ENCODE results near the gene AUTS2. TPM values are rescaled to one million over a fixed set of nuclear protein-coding genes. Genes with fewer than 3 reads are reported as not detected.

Gene AUTS2
- total and polyA plus RNA-seq, 9 of the 15 experiments (the other 6 are each of a cell fraction or from before 2014, with no cell fraction given), result 0.58 TPM; not detected in 8

GRCh38 chr7:70029993-70030392 is 431.7 kb downstream of the AUTS2 start:
- no peak for FAIRE-seq
- CTCF ChIA-PET (ENCODE audit: low intra/inter-chr PET ratio), result no interaction called here
- Histone ChIP-seq H3K36me3 (ENCODE audit: control insufficient read depth, insufficient read depth, low read length) (no peaks in the 10 kb centered on the region), H3K9me3 (replicated peaks; ENCODE audit: control insufficient read depth, insufficient read depth, low read depth, low read length) (no peaks in the 10 kb centered on the region), H4K20me1 (replicated peaks; ENCODE audit: control insufficient read depth, insufficient read depth, low read length) (no peaks in the 10 kb centered on the region), H3K9ac (ENCODE audit: insufficient read depth in 1 of 2, low read depth in 2 of 2, low read length in 2 of 2) (no peak overlapping the region), H3K27me3 (ENCODE audit: control insufficient read depth in 2 of 2, insufficient read depth in 2 of 2, low read length in 2 of 2) (no peaks in the 10 kb centered on the region), H2AFZ (ENCODE audit: low read depth, low read length) (no peak overlapping the region), H3K9me1 (ENCODE audit: control insufficient read depth, insufficient read depth, low read length) (no peaks in the 10 kb centered on the region), H3K4me2 (ENCODE audit: insufficient read depth, low read length) (no peak overlapping the region), H3K4me1 (replicated peaks in 1 of 2; ENCODE audit: control insufficient read depth in 2 of 2, insufficient read depth in 2 of 2, low read length in 2 of 2) (no peaks in the 10 kb centered on the region), H3K79me2 (ENCODE audit: control insufficient read depth, insufficient read depth, low read length) (no peaks in the 10 kb centered on the region), H3K4me3 (no peak overlapping the region), H3K27ac (ENCODE audit: extremely low read depth, low read depth, low read length) (no peak overlapping the region)
- WGBS (ENCODE audit: insufficient coverage, low coverage, missing lambda C conversion rate), result 0% methylated on average over 1 of the region's 1 CpG
- intact Hi-C loops (cut with micrococcal nuclease) (no loop called here), in situ Hi-C loops (cut with MboI) (no loop called here)
- ATAC-seq, result no peak
- POLR2A ChIA-PET, result no interaction called here
- BruUV-seq (replicated peaks), result no TSS peak
- peak in 2 of 4 experiments; percentile 8 to 10 for DNase-seq (ENCODE audit: extremely low read depth in 1 of 4, low spot score in 3 of 4)
- TF ChIP-seq POLR2H (tag; IDR thresholded peaks at IDR 0.05; ENCODE audit: low read depth) (no peak), ZNF239 (CRISPR knock-in tag; IDR thresholded peaks at IDR 0.05) (no peak), FOXK1 (CRISPR knock-in tag; IDR thresholded peaks at IDR 0.05; ENCODE audit: borderline replicate concordance) (no peak), RAD51 (IDR thresholded peaks at IDR 0.05; ENCODE audit: borderline replicate concordance, low read depth) (peak; percentile 48; the same call in 1 of the 2 replicates), ZNF551 (CRISPR knock-in tag; IDR thresholded peaks at IDR 0.05) (no peak), E2F3 (CRISPR knock-in tag; IDR thresholded peaks at IDR 0.05) (no peak), SMARCB1 (IDR thresholded peaks at IDR 0.05; ENCODE audit: insufficient read length, low read depth) (no peak), SP1 (CRISPR knock-in tag; IDR thresholded peaks at IDR 0.05) (no peak), ZNF436 (CRISPR knock-in tag; IDR thresholded peaks at IDR 0.05) (no peak), CHCHD3 (CRISPR knock-in tag; IDR thresholded peaks at IDR 0.05) (no peak), KHSRP (IDR thresholded peaks at IDR 0.05) (no peak), USF2 (CRISPR knock-in tag; IDR thresholded peaks at IDR 0.05) (peak; percentile 60), ZNF75A (CRISPR knock-in tag; IDR thresholded peaks at IDR 0.05) (no peak), ARID1B (IDR thresholded peaks at IDR 0.05) (no peak), ZNF133 (CRISPR knock-in tag; IDR thresholded peaks at IDR 0.05) (no peak), ZNF384 (IDR thresholded peaks at IDR 0.05; ENCODE audit: low read depth, low read length) (no peak)
- TF ChIP-seq, protein P1, sequence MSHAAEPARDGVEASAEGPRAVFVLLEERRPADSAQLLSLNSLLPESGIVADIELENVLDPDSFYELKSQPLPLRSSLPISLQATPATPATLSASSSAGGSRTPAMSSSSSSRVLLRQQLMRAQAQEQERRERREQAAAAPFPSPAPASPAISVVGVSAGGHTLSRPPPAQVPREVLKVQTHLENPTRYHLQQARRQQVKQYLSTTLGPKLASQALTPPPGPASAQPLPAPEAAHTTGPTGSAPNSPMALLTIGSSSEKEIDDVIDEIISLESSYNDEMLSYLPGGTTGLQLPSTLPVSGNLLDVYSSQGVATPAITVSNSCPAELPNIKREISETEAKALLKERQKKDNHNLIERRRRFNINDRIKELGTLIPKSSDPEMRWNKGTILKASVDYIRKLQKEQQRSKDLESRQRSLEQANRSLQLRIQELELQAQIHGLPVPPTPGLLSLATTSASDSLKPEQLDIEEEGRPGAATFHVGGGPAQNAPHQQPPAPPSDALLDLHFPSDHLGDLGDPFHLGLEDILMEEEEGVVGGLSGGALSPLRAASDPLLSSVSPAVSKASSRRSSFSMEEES (CRISPR knock-in tag; IDR thresholded peaks at IDR 0.05), result peak; percentile 86
- TF ChIP-seq, protein P2, sequence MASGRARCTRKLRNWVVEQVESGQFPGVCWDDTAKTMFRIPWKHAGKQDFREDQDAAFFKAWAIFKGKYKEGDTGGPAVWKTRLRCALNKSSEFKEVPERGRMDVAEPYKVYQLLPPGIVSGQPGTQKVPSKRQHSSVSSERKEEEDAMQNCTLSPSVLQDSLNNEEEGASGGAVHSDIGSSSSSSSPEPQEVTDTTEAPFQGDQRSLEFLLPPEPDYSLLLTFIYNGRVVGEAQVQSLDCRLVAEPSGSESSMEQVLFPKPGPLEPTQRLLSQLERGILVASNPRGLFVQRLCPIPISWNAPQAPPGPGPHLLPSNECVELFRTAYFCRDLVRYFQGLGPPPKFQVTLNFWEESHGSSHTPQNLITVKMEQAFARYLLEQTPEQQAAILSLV (tag; IDR thresholded peaks at IDR 0.05), result no peak
- TF ChIP-seq, protein P3, sequence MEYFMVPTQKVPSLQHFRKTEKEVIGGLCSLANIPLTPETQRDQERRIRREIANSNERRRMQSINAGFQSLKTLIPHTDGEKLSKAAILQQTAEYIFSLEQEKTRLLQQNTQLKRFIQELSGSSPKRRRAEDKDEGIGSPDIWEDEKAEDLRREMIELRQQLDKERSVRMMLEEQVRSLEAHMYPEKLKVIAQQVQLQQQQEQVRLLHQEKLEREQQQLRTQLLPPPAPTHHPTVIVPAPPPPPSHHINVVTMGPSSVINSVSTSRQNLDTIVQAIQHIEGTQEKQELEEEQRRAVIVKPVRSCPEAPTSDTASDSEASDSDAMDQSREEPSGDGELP (CRISPR knock-in tag; IDR thresholded peaks at IDR 0.05; ENCODE audit: borderline replicate concordance), result no peak
